Measurements from ENCODE around the gene DZANK1.
"Not testable (repeated sequence)": the region's sequence is repeated elsewhere in the genome, so short reads cannot be mapped to it uniquely, and the experiment has no call there.

Gene DZANK1

GRCh38 chr20:18421608-18422007 is 45.2 kb downstream of the DZANK1 start:
- Mint-ChIP-seq H3K9me3 (no peaks in the 10 kb centered on the region), H3K4me3 (no peak overlapping the region)

GRCh38 chr20:18416486-18416885 is 50.3 kb downstream of the DZANK1 start:
- H3K36me3 Mint-ChIP-seq (ENCODE audit: low read depth), result no peaks in the 10 kb centered on the region
- H3K27me3 Mint-ChIP-seq (ENCODE audit: low read depth), result no peaks in the 10 kb centered on the region
- no peak overlapping the region for H3K4me3 Mint-ChIP-seq
- H3K9me3 Mint-ChIP-seq, result no peaks in the 10 kb centered on the region
- DNase-seq (ENCODE audit: low spot score), result no peak
- H3K27ac Mint-ChIP-seq, result no peak overlapping the region
- H3K4me1 Mint-ChIP-seq (ENCODE audit: low read depth), result peaks cover 5% of the 10 kb centered on the region

More at GRCh38 chr20:18421608-18422007, 45.2 kb downstream of the DZANK1 start:
- Mint-ChIP-seq H3K27ac (no peak overlapping the region), H3K27me3 (ENCODE audit: low read depth) (no peaks in the 10 kb centered on the region), H3K4me1 (ENCODE audit: low read depth) (no peaks in the 10 kb centered on the region), H3K36me3 (ENCODE audit: low read depth) (no peaks in the 10 kb centered on the region)
- no peak for DNase-seq (ENCODE audit: low spot score)

GRCh38 chr20:18414140-18414539 is 52.7 kb downstream of the DZANK1 start:
- H3K9me3 Mint-ChIP-seq, result no peaks in the 10 kb centered on the region
- H3K36me3 Mint-ChIP-seq (ENCODE audit: low read depth), result no peaks in the 10 kb centered on the region
- DNase-seq (ENCODE audit: low spot score), result no peak
- no peaks in the 10 kb centered on the region for H3K27me3 Mint-ChIP-seq (ENCODE audit: low read depth)
- no peak overlapping the region for H3K4me3 Mint-ChIP-seq
- H3K27ac Mint-ChIP-seq, result no peak overlapping the region
- peaks cover 5% of the 10 kb centered on the region for H3K4me1 Mint-ChIP-seq (ENCODE audit: low read depth)

DNA sequence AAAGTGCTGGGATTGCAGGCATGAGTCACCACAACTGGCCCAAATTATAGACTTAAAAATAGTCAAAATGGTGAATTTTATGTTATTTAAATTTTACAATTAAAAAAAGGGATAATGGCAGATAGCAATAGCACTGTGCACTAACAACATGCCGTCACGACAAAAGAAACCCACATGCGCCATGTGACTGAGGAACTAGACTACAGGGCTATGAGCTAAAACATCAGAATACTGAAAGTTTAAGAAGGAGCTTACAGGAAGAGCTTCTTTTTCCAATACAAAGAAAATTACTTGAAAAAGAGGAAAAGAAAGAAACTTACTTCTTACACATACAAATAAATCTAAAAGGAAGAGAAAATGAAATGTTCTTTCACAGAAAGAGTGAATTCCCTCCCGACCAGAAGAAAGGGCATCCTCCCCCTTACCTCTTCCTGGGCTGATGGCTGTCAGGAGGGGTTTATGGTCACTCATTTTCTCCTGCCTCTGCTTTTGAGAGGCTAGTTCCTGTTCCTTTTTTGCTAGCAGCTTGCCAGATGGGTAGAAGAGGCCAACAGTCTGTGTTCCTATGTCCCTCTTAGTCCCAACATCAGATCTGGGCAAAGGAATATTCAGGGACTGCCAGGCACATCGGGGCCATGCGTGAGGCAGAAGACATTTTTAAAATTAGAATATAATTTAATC is 54.5 kb downstream of the DZANK1 start:
- Mint-ChIP-seq H3K36me3 (ENCODE audit: low read depth) (no peaks in the 10 kb centered on the region), H3K9me3 (no peaks in the 10 kb centered on the region), H3K4me3 (no peak overlapping the region), H3K27ac (no peak overlapping the region), H3K4me1 (ENCODE audit: low read depth) (peaks cover 5% of the 10 kb centered on the region), H3K27me3 (ENCODE audit: low read depth) (no peaks in the 10 kb centered on the region)
- DNase-seq (ENCODE audit: low spot score), result no peak

GRCh38 chr20:18405826-18406225 is 61.0 kb downstream of the DZANK1 start:
- H3K4me3 Mint-ChIP-seq, result no peak overlapping the region

GRCh38 chr20:18404172-18404571 is 62.7 kb downstream of the DZANK1 start:
- Mint-ChIP-seq H3K27ac (no peak overlapping the region), H3K27me3 (ENCODE audit: low read depth) (no peaks in the 10 kb centered on the region)
- no peak for DNase-seq (ENCODE audit: low spot score)

More at GRCh38 chr20:18405826-18406225, 61.0 kb downstream of the DZANK1 start:
- DNase-seq (ENCODE audit: low spot score), result no peak
- H3K9me3 Mint-ChIP-seq, result peaks cover 4% of the 10 kb centered on the region
- peaks cover 4% of the 10 kb centered on the region for H3K4me1 Mint-ChIP-seq (ENCODE audit: low read depth)
- H3K27me3 Mint-ChIP-seq (ENCODE audit: low read depth), result no peaks in the 10 kb centered on the region
- H3K36me3 Mint-ChIP-seq (ENCODE audit: low read depth), result no peaks in the 10 kb centered on the region
- H3K27ac Mint-ChIP-seq, result no peak overlapping the region

GRCh38 chr20:18403269-18403668 is 63.6 kb downstream of the DZANK1 start:
- DNase-seq (ENCODE audit: low spot score), result no peak
- Mint-ChIP-seq H3K4me1 (ENCODE audit: low read depth) (peaks cover 4% of the 10 kb centered on the region), H3K36me3 (ENCODE audit: low read depth) (no peaks in the 10 kb centered on the region), H3K27ac (no peak overlapping the region), H3K9me3 (peaks cover 4% of the 10 kb centered on the region), H3K4me3 (no peak overlapping the region), H3K27me3 (ENCODE audit: low read depth) (no peaks in the 10 kb centered on the region)

More at GRCh38 chr20:18404172-18404571, 62.7 kb downstream of the DZANK1 start:
- Mint-ChIP-seq H3K9me3 (peaks cover 4% of the 10 kb centered on the region), H3K36me3 (ENCODE audit: low read depth) (no peaks in the 10 kb centered on the region), H3K4me3 (no peak overlapping the region), H3K4me1 (ENCODE audit: low read depth) (peaks cover 4% of the 10 kb centered on the region)

GRCh38 chr20:18401305-18401704 is 65.5 kb downstream of the DZANK1 start:
- H3K4me1 Mint-ChIP-seq (ENCODE audit: low read depth), result peaks cover 4% of the 10 kb centered on the region
- no peak for DNase-seq (ENCODE audit: low spot score)
- no peak overlapping the region for H3K4me3 Mint-ChIP-seq
- peaks cover 4% of the 10 kb centered on the region for H3K9me3 Mint-ChIP-seq
- H3K27ac Mint-ChIP-seq, result no peak overlapping the region
- no peaks in the 10 kb centered on the region for H3K27me3 Mint-ChIP-seq (ENCODE audit: low read depth)
- no peaks in the 10 kb centered on the region for H3K36me3 Mint-ChIP-seq (ENCODE audit: low read depth)

DNA sequence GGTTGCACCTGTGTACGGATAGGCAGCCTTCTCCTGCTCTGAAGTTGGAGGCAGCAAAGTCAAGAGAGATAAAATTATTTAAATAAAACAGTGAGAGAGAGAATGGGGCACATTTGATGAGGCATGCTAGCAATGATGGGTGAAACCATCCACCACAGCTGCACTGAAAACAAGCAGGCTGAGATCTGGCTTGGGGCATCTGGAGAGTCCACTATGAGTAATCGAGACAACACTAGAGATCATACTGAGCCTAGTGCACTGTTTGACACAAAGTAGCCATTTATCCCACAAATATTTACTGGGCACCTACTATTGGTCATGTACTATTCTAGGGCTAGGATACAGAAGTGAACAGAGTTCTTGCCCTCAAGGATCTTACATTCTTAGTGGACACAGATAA is 66.4 kb downstream of the DZANK1 start:
- Mint-ChIP-seq H3K27ac (no peak overlapping the region), H3K36me3 (ENCODE audit: low read depth) (no peaks in the 10 kb centered on the region), H3K4me1 (ENCODE audit: low read depth) (peaks cover 4% of the 10 kb centered on the region), H3K27me3 (ENCODE audit: low read depth) (no peaks in the 10 kb centered on the region), H3K9me3 (peaks cover 4% of the 10 kb centered on the region), H3K4me3 (no peak overlapping the region)
- DNase-seq (ENCODE audit: low spot score), result no peak

DNA sequence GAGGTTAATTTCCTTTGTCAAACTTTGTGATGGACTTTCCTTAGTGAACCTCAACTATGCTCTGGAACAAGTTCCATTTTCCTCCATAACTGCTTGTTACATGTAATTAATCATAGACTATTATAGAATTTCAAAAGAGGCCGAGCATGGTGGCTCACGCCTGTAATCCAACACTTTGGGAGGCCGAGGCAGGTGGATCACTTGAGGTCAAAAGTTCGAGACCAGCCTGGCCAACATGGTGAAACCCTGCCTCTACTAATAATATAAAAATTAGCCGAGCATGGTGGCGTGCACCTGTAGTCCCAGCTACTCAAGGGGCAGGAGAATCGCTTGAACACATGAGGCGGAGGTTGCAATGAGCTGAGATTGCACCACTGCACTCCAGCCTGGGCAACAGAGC is 68.1 kb downstream of the DZANK1 start:
- DNase-seq (ENCODE audit: low spot score); H3K4me1 Mint-ChIP-seq (ENCODE audit: low read depth); H3K27me3 Mint-ChIP-seq (ENCODE audit: low read depth); H3K4me3 Mint-ChIP-seq; H3K36me3 Mint-ChIP-seq (ENCODE audit: low read depth); H3K9me3 Mint-ChIP-seq; H3K27ac Mint-ChIP-seq: not testable (repeated sequence)

DNA sequence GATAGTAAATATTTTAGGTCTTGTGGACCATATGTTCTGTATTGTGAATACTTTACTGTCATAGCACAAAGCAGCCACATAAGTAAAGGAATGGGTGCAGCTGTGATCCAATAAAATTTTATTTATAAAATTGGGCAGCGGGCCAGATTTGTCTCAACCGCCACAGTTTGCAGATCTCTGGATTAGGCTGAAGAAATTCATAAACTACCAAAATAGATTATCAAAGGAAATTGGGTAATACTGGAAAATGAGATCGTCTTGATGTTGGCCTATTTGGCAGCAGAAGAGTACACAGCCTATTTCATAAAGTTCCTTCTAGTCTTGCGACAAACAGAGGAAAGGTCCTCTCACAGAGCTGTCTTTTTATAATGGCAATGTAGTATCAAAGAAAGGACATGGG is 69.8 kb downstream of the DZANK1 start:
- H3K4me1 Mint-ChIP-seq (ENCODE audit: low read depth), result no peaks in the 10 kb centered on the region
- no peak for DNase-seq (ENCODE audit: low spot score)
- no peaks in the 10 kb centered on the region for H3K36me3 Mint-ChIP-seq (ENCODE audit: low read depth)
- no peak overlapping the region for H3K4me3 Mint-ChIP-seq
- peaks cover 4% of the 10 kb centered on the region for H3K9me3 Mint-ChIP-seq
- no peaks in the 10 kb centered on the region for H3K27me3 Mint-ChIP-seq (ENCODE audit: low read depth)
- H3K27ac Mint-ChIP-seq, result no peak overlapping the region

DNA sequence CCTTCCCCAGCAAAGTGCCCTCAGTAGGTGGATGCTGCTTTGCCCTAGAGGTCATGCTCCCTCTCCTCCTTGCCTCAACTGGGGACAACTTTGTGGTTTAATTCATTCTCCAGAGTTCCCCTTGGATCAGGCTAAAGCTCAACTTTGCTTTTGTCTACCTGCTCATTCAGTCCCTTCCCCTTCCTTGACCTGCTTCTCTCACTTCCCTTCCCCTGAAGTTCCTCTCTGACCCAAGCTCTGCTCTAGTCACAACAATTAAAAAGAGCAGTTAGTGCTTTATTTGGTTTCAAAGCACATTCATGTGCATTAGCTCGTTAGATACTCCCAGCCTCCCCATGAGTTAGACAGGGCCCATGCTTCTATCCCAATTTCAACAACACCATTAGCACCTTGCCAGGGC is 71.3 kb downstream of the DZANK1 start:
- Mint-ChIP-seq H3K27ac (no peak overlapping the region), H3K4me3 (no peak overlapping the region), H3K9me3 (no peaks in the 10 kb centered on the region), H3K4me1 (ENCODE audit: low read depth) (no peaks in the 10 kb centered on the region), H3K36me3 (ENCODE audit: low read depth) (no peaks in the 10 kb centered on the region), H3K27me3 (ENCODE audit: low read depth) (no peaks in the 10 kb centered on the region)
- DNase-seq (ENCODE audit: low spot score), result no peak

DNA sequence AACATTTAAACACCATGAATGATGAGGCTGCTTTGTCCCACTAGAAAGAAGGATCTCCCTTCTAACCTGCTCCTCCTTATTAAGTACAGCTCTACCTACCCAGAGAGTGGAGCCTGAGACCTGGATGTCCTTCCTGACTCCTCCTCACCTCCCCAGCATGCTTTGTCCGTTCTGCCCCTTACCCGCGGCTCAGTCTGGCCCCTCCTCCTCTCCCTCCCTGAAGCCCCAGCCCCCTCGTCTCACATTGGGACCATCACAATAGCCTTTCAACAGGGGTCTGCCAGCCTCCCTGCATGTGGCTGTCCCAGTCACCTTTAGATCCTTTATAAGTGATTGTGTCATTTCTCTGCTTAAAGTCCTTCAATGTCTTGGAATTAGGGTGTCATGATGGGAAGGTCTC is 72.5 kb downstream of the DZANK1 start:
- no peak for DNase-seq (ENCODE audit: low spot score)
- Mint-ChIP-seq H3K4me3 (no peak overlapping the region), H3K9me3 (no peaks in the 10 kb centered on the region), H3K27me3 (ENCODE audit: low read depth) (no peaks in the 10 kb centered on the region), H3K36me3 (ENCODE audit: low read depth) (no peaks in the 10 kb centered on the region), H3K27ac (no peak overlapping the region), H3K4me1 (ENCODE audit: low read depth) (no peaks in the 10 kb centered on the region)

- DNase-seq (ENCODE audit: low spot score), result no peak
- no peak overlapping the region for H3K4me3 Mint-ChIP-seq
- H3K4me1 Mint-ChIP-seq (ENCODE audit: low read depth), result no peaks in the 10 kb centered on the region
- no peaks in the 10 kb centered on the region for H3K36me3 Mint-ChIP-seq (ENCODE audit: low read depth)
- no peaks in the 10 kb centered on the region for H3K9me3 Mint-ChIP-seq
- H3K27me3 Mint-ChIP-seq (ENCODE audit: low read depth), result no peaks in the 10 kb centered on the region
- no peak overlapping the region for H3K27ac Mint-ChIP-seq
Measured at GRCh38 chr20:18391686-18392085, 75.1 kb downstream of the DZANK1 start.

GRCh38 chr20:18390201-18390600 is 76.6 kb downstream of the DZANK1 start:
- H3K27ac Mint-ChIP-seq, result no peak overlapping the region
- no peaks in the 10 kb centered on the region for H3K36me3 Mint-ChIP-seq (ENCODE audit: low read depth)
- H3K9me3 Mint-ChIP-seq, result no peaks in the 10 kb centered on the region
- no peaks in the 10 kb centered on the region for H3K4me1 Mint-ChIP-seq (ENCODE audit: low read depth)
- no peak overlapping the region for H3K4me3 Mint-ChIP-seq
- no peaks in the 10 kb centered on the region for H3K27me3 Mint-ChIP-seq (ENCODE audit: low read depth)
- no peak for DNase-seq (ENCODE audit: low spot score)

All from T-helper 2 cell treated with Interferon-gamma antibody and Interleukin-4, amounts not matched to agents 5 μg/mL and 100 μg/mL, for 36 hours (primary cell).